ENCODE results near the gene LPIN3. TPM values are rescaled to one million over a fixed set of nuclear protein-coding genes. Genes with fewer than 3 reads are reported as not detected.

The LPIN3 gene
- total and polyA plus RNA-seq, 7 donors, result 0.57 to 3.0 (median 1.5) TPM

- peaks cover 9% of the 10 kb centered on the region for H3K4me1 ChIP-seq
- 32 to 44% (median 38%) methylated on average over 45 of the region's 45 CpGs for WGBS, 3 donors
Observed at GRCh38 chr20:41361757-41362747, 21.4 kb downstream of the LPIN3 start.

GRCh38 chr20:41362748-41363140 is 22.1 kb downstream of the LPIN3 start:
- Histone ChIP-seq H3K27me3 (ENCODE audit: insufficient read depth in 3 of 3, low read length in 2 of 3) (peaks cover 0 to 25% (median 13%) of the 10 kb centered on the region in 3 donors), H3K9me3 (no peaks in the 10 kb centered on the region), H3K36me3 (ENCODE audit: insufficient read depth in 1 of 2, low read depth in 1 of 2) (no peaks in the 10 kb centered on the region), H3K27ac (no peak overlapping the region), H3K4me3 (no peak overlapping the region), H3K4me1 (peaks cover 9% of the 10 kb centered on the region)
- ATAC-seq, result no peak
- TF ChIP-seq, protein P1, sequence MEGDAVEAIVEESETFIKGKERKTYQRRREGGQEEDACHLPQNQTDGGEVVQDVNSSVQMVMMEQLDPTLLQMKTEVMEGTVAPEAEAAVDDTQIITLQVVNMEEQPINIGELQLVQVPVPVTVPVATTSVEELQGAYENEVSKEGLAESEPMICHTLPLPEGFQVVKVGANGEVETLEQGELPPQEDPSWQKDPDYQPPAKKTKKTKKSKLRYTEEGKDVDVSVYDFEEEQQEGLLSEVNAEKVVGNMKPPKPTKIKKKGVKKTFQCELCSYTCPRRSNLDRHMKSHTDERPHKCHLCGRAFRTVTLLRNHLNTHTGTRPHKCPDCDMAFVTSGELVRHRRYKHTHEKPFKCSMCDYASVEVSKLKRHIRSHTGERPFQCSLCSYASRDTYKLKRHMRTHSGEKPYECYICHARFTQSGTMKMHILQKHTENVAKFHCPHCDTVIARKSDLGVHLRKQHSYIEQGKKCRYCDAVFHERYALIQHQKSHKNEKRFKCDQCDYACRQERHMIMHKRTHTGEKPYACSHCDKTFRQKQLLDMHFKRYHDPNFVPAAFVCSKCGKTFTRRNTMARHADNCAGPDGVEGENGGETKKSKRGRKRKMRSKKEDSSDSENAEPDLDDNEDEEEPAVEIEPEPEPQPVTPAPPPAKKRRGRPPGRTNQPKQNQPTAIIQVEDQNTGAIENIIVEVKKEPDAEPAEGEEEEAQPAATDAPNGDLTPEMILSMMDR (IDR thresholded peaks at IDR 0.05), result no peak
- intact Hi-C loops (cut with DNase I), result loop anchor here in 1 of 2 donors (5.0 kb wide), 1 partner anchor 35 kb away; no protein-coding TSS in a partner anchor
- DNase-seq, result no peak
- WGBS, 3 donors, result 72 to 81% (median 80%) methylated on average over 5 of the region's 5 CpGs

More at GRCh38 chr20:41361757-41362747, 21.4 kb downstream of the LPIN3 start:
- ATAC-seq, result peak; percentile 66 to 81 (median 80)
- TF ChIP-seq, protein P1 (IDR thresholded peaks at IDR 0.05), result no peak
- intact Hi-C loops (cut with DNase I), result loop anchor here in 1 of 2 donors (5.0 kb wide), 1 partner anchor 35 kb away; no protein-coding TSS in a partner anchor
- H3K27ac ChIP-seq, result peak overlapping the region; percentile 53
- no peak overlapping the region for H3K4me3 ChIP-seq
- H3K9me3 ChIP-seq, result no peaks in the 10 kb centered on the region
- no peaks in the 10 kb centered on the region for H3K36me3 ChIP-seq (ENCODE audit: insufficient read depth in 1 of 2, low read depth in 1 of 2)
- DNase-seq, result peak; percentile 55 to 79
- H3K27me3 ChIP-seq (ENCODE audit: insufficient read depth in 3 of 3, low read length in 2 of 3), result peaks cover 0 to 19% (median 10%) of the 10 kb centered on the region in 3 donors

- DNase-seq (no peak), ATAC-seq (no peak)
- peaks cover 0 to 29% (median 14%) of the 10 kb centered on the region in 3 donors for H3K27me3 ChIP-seq (ENCODE audit: insufficient read depth in 3 of 3, low read length in 2 of 3)
- WGBS, 3 donors, result 94% methylated on average over 7 of the region's 7 CpGs
- intact Hi-C loops (cut with DNase I), result loop anchor here in 1 of 2 donors (5.0 kb wide), 1 partner anchor 34 kb away; no protein-coding TSS in a partner anchor
- no peaks in the 10 kb centered on the region for H3K36me3 ChIP-seq (ENCODE audit: insufficient read depth in 1 of 2, low read depth in 1 of 2)
- H3K9me3 ChIP-seq, result no peaks in the 10 kb centered on the region
- H3K4me3 ChIP-seq, result no peak overlapping the region
- TF ChIP-seq, protein P1 (IDR thresholded peaks at IDR 0.05), result no peak
- H3K27ac ChIP-seq, result no peak overlapping the region
- peaks cover 9% of the 10 kb centered on the region for H3K4me1 ChIP-seq
Observed at GRCh38 chr20:41363601-41364000, 23.0 kb downstream of the LPIN3 start.

- peaks cover 0 to 29% (median 14%) of the 10 kb centered on the region in 3 donors for H3K27me3 ChIP-seq (ENCODE audit: insufficient read depth in 3 of 3, low read length in 2 of 3)
- ATAC-seq (no peak), DNase-seq (no peak)
- no peak overlapping the region for H3K27ac ChIP-seq
- intact Hi-C loops (cut with DNase I), result loop anchor here in 1 of 2 donors (5.0 kb wide), 1 partner anchor 33 kb away; no protein-coding TSS in a partner anchor
- TF ChIP-seq, protein P1 (IDR thresholded peaks at IDR 0.05), result no peak
- no peak overlapping the region for H3K4me3 ChIP-seq
- H3K36me3 ChIP-seq (ENCODE audit: insufficient read depth in 1 of 2, low read depth in 1 of 2), result no peaks in the 10 kb centered on the region
- no peaks in the 10 kb centered on the region for H3K9me3 ChIP-seq
- H3K4me1 ChIP-seq, result peaks cover 9% of the 10 kb centered on the region
- 88 to 94% (median 90%) methylated on average over 10 to 13 of the region's 13 CpGs for WGBS, 3 donors
Observed at GRCh38 chr20:41364236-41364855, 23.7 kb downstream of the LPIN3 start.
